AG09319 (cell line): Measurements from ENCODE around the gene IRF1.

Source experiments
- DNase-seq: peaks from one replicate; pipeline ENCODE4 v3.0.0-alpha.2; 2010; ENCODE audit warnings: low read depth; ENCODE audit errors: extremely low read depth
- TF ChIP-seq, protein P1 (sequence below): IDR thresholded peaks from 2 replicates; pipeline ENCODE4 v1.5.1; 2011; ENCODE audit warnings: low read depth, mild to moderate bottlenecking, inconsistent platforms, low read length, moderate library complexity

The IRF1 gene

DNA sequence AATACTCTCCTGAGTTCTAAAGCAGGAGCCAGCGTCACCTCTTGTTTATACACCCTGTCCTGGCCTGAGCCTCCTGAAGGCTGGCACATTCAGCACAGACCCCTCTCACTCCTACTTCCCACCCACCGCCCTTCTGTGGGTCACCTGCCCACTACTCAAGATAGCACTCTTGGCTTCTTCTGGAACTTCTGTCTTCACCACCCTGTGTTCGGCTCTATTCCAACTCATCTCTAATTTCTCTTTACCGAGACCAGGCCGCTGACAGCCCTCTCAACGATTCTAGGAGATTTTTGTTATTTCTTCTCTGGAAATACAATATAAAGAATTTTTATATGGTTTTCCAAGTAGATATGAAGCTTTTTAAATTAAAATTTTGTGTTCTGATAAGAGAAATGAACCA is 57.4 kb downstream of the IRF1 start:
- TF ChIP-seq, protein P1, sequence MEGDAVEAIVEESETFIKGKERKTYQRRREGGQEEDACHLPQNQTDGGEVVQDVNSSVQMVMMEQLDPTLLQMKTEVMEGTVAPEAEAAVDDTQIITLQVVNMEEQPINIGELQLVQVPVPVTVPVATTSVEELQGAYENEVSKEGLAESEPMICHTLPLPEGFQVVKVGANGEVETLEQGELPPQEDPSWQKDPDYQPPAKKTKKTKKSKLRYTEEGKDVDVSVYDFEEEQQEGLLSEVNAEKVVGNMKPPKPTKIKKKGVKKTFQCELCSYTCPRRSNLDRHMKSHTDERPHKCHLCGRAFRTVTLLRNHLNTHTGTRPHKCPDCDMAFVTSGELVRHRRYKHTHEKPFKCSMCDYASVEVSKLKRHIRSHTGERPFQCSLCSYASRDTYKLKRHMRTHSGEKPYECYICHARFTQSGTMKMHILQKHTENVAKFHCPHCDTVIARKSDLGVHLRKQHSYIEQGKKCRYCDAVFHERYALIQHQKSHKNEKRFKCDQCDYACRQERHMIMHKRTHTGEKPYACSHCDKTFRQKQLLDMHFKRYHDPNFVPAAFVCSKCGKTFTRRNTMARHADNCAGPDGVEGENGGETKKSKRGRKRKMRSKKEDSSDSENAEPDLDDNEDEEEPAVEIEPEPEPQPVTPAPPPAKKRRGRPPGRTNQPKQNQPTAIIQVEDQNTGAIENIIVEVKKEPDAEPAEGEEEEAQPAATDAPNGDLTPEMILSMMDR = no peak
- DNase-seq = no peak

DNA sequence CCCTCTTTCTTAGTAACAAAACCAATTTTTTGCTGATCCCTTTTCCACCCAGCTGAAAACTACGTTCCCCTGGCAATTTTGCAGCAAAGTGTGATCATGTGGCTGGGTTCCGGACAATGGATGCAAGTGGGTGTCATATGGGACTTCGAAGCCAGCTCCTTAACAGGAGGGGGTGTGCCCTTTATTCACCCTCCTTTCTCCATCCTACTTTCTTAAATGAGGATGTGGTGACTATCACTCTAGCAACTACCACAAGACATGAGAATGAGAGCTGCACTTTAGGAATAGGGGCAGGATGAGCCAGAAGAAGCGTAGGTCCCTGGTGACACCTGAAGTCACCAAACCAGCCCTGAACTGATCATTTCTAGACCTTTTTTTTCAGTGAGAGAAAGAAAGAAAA is 58.9 kb downstream of the IRF1 start:
- TF ChIP-seq, protein P1 = no peak
- no peak for DNase-seq
